Renal pelvis (tissue), 4 donors: ENCODE measurements around the gene MDK. TPM values are rescaled to one million over a fixed set of nuclear protein-coding genes. Genes with fewer than 3 reads are reported as not detected.
A peak's percentile ranks its signal among the peaks of the same experiment; 100 is the strongest.

Experiments
- DNase-seq: peaks from one replicate; pipeline ENCODE4 v3.0.0-alpha.2; 2013
- polyA plus RNA-seq, 3 donors: library from polyadenylated mRNA; unstranded; fragments of 120-200 nt; gene quantifications; one replicate each; pipeline ENCODE4 v1.2.1, GENCODE V29; 2013; ENCODE audit not compliant: insufficient read length in 3 of 3

Gene MDK
- polyA plus RNA-seq, 3 donors, result 768 to 1,134 (median 903) TPM

- DNase-seq, result no peak
Observed at GRCh38 chr11:46389450-46390330, 8.2 kb downstream of the MDK start.

- DNase-seq, result no peak
Observed at GRCh38 chr11:46390331-46391171, 9.1 kb downstream of the MDK start.

- no peak for DNase-seq
Observed at GRCh38 chr11:46391186-46391577, 9.7 kb downstream of the MDK start.

GRCh38 chr11:46391578-46392420 lies 10.3 kb downstream of the MDK start, which contains the start of gene CHRM4:
Gene CHRM4, minus strand, starts transcription at chr11:46391776. Its CDS starts 5,219 bp downstream, at chr11:46386557.
- DNase-seq, result no peak

GRCh38 chr11:46392421-46393230 lies 11.2 kb downstream of the MDK start:
- DNase-seq, result peak; percentile 86

GRCh38 chr11:46393231-46393616 lies 11.8 kb downstream of the MDK start:
- DNase-seq, result no peak

GRCh38 chr11:46393759-46394158 lies 12.3 kb downstream of the MDK start:
- no peak for DNase-seq

GRCh38 chr11:46397526-46397925 lies 16.1 kb downstream of the MDK start:
- no peak for DNase-seq

GRCh38 chr11:46402957-46403902 lies 21.8 kb downstream of the MDK start:
- no peak for DNase-seq

GRCh38 chr11:46404476-46405017 lies 23.1 kb downstream of the MDK start:
- no peak for DNase-seq

GRCh38 chr11:46407635-46408034 lies 26.2 kb downstream of the MDK start:
- no peak for DNase-seq

GRCh38 chr11:46408407-46408986 lies 27.0 kb downstream of the MDK start:
- no peak for DNase-seq

GRCh38 chr11:46410021-46410420 lies 28.6 kb downstream of the MDK start:
- no peak for DNase-seq

GRCh38 chr11:46413760-46414465 lies 32.4 kb downstream of the MDK start:
- DNase-seq, result no peak

- DNase-seq, result no peak
Observed at GRCh38 chr11:46414466-46414796, 33.0 kb downstream of the MDK start.

GRCh38 chr11:46414879-46415278 lies 33.4 kb downstream of the MDK start:
- DNase-seq, result no peak

GRCh38 chr11:46417711-46418110 lies 36.2 kb downstream of the MDK start:
- DNase-seq, result no peak

- DNase-seq, result no peak
Observed at GRCh38 chr11:46418751-46419150, 37.3 kb downstream of the MDK start.

- DNase-seq, result no peak
Observed at GRCh38 chr11:46420513-46420912, 39.0 kb downstream of the MDK start.
